OCI-LY3 (cell line): Measurements from ENCODE around the gene KCNC2.
A peak's percentile ranks its signal among the peaks of the same experiment; 100 is the strongest.

Experiments used
- H2AFZ ChIP-seq: fragments of 200-600, 300-600 bp; shearing (Covaris generic); 2 replicates; pipeline ENCODE4 v1.6.0; 2014; ENCODE audit warnings: antibody characterized with exemption, low read depth, low read length
- H3K27ac ChIP-seq: fragments of 200-600, 300-600 bp; sonication (generic); 2 replicates; pipeline ENCODE4 v1.5.1; 2014; ENCODE audit warnings: mild to moderate bottlenecking, low read length, moderate library complexity, mixed read lengths
- H3K27me3 ChIP-seq: fragments of 200-600, 300-600 bp; sonication (generic); 2 replicates; pipeline ENCODE4 v1.6.1; 2014; ENCODE audit warnings: low read depth, low read length, mixed read lengths
- H3K36me3 ChIP-seq: fragments of 200-600, 300-600 bp; sonication (generic); replicated peaks from 2 replicates; pipeline ENCODE3; 2014; ENCODE audit warnings: low read depth, low read length, mixed read lengths
- H3K4me1 ChIP-seq: fragments of 300-600, 200-600 bp; sonication (generic); 2 replicates; pipeline ENCODE4 v1.6.1; 2014; ENCODE audit warnings: low read length, mixed read lengths
- H3K4me2 ChIP-seq: fragments of 200-600, 300-600 bp; sonication (generic); 2 replicates; pipeline ENCODE4 v1.6.1; 2014; ENCODE audit warnings: low read length, mixed read lengths
- H3K4me3 ChIP-seq: fragments of 300-600, 200-600 bp; sonication (generic); 2 replicates; pipeline ENCODE4 v1.5.1; 2014; ENCODE audit warnings: antibody characterized with exemption, mild to moderate bottlenecking, low read length, moderate library complexity
- H3K79me2 ChIP-seq: fragments of 300-600, 200-600 bp; shearing (Covaris generic); 2 replicates; pipeline ENCODE4 v1.6.1; 2014; ENCODE audit warnings: mild to moderate bottlenecking, low read length, mixed read lengths
- H3K9ac ChIP-seq: fragments of 300-600, 200-600 bp; shearing (Covaris generic); 2 replicates; pipeline ENCODE4 v1.6.0; 2014; ENCODE audit warnings: mild to moderate bottlenecking, low read length, moderate library complexity
- H3K9me3 ChIP-seq: fragments of 200-600, 300-600 bp; shearing (Covaris generic); 2 replicates; pipeline ENCODE4 v1.6.1; 2014; ENCODE audit warnings: low read length, mixed read lengths; ENCODE audit not compliant: insufficient read depth
- H4K20me1 ChIP-seq: fragments of 200-600, 300-600 bp; sonication (generic); 2 replicates; pipeline ENCODE4 v1.6.1; 2016; ENCODE audit warnings: low read length, mixed read lengths; ENCODE audit not compliant: insufficient read depth
- CTCF ChIP-seq: fragments of 200-600, 300-600 bp; sonication (generic); IDR thresholded peaks from 2 replicates; pipeline ENCODE4 v1.5.1; 2014; ENCODE audit warnings: antibody characterized with exemption, low read length, low read depth
- EZH2phosphoT487 ChIP-seq: fragments of 200-600 bp; shearing (Covaris generic); IDR thresholded peaks from 2 replicates; pipeline ENCODE4 v1.6.1; 2018; ENCODE audit warnings: antibody characterized with exemption, mixed run types, low read depth

The KCNC2 gene

GRCh38 chr12:75170640-75171185 lies 38.9 kb downstream of the KCNC2 start:
- Histone ChIP-seq H2AFZ (peak overlapping the region; percentile 76), H3K27me3 (no peaks in the 10 kb centered on the region), H3K9me3 (no peaks in the 10 kb centered on the region), H3K27ac (no peak overlapping the region), H3K4me2 (peak overlapping the region; percentile 18), H3K9ac (no peak overlapping the region), H3K79me2 (no peaks in the 10 kb centered on the region), H4K20me1 (no peaks in the 10 kb centered on the region), H3K36me3 (no peaks in the 10 kb centered on the region), H3K4me1 (peaks cover 4% of the 10 kb centered on the region; the same call in 1 of the 2 replicates), H3K4me3 (no peak overlapping the region)
- TF ChIP-seq EZH2phosphoT487, result no peak
- TF ChIP-seq CTCF, result no peak

GRCh38 chr12:75162845-75163244 lies 46.8 kb downstream of the KCNC2 start:
- H3K4me1 ChIP-seq, result no peaks in the 10 kb centered on the region
- H3K79me2 ChIP-seq, result no peaks in the 10 kb centered on the region
- no peaks in the 10 kb centered on the region for H4K20me1 ChIP-seq
- no peak overlapping the region for H3K9ac ChIP-seq
- H3K4me2 ChIP-seq, result no peak overlapping the region
- H2AFZ ChIP-seq, result no peak overlapping the region
- H3K9me3 ChIP-seq, result no peaks in the 10 kb centered on the region
- H3K27me3 ChIP-seq, result no peaks in the 10 kb centered on the region
- no peak for TF ChIP-seq EZH2phosphoT487
- no peak for TF ChIP-seq CTCF
- no peaks in the 10 kb centered on the region for H3K36me3 ChIP-seq
- H3K27ac ChIP-seq, result no peak overlapping the region
- H3K4me3 ChIP-seq, result no peak overlapping the region

GRCh38 chr12:75161488-75161887 lies 48.2 kb downstream of the KCNC2 start:
- Histone ChIP-seq H3K4me2 (no peak overlapping the region), H3K4me1 (no peaks in the 10 kb centered on the region), H3K27me3 (no peaks in the 10 kb centered on the region), H4K20me1 (no peaks in the 10 kb centered on the region), H2AFZ (no peak overlapping the region), H3K36me3 (no peaks in the 10 kb centered on the region), H3K4me3 (no peak overlapping the region), H3K9ac (no peak overlapping the region), H3K27ac (no peak overlapping the region), H3K79me2 (no peaks in the 10 kb centered on the region), H3K9me3 (no peaks in the 10 kb centered on the region)
- TF ChIP-seq CTCF (no peak), EZH2phosphoT487 (no peak)

GRCh38 chr12:75157385-75157784 lies 52.3 kb downstream of the KCNC2 start:
- H3K9me3 ChIP-seq, result no peaks in the 10 kb centered on the region
- no peaks in the 10 kb centered on the region for H3K27me3 ChIP-seq
- no peak overlapping the region for H3K27ac ChIP-seq
- no peaks in the 10 kb centered on the region for H3K4me1 ChIP-seq
- H4K20me1 ChIP-seq, result no peaks in the 10 kb centered on the region
- H3K4me2 ChIP-seq, result no peak overlapping the region
- no peak overlapping the region for H3K9ac ChIP-seq
- no peaks in the 10 kb centered on the region for H3K36me3 ChIP-seq
- H3K79me2 ChIP-seq, result no peaks in the 10 kb centered on the region
- no peak overlapping the region for H2AFZ ChIP-seq
- H3K4me3 ChIP-seq, result no peak overlapping the region
- TF ChIP-seq CTCF (no peak), EZH2phosphoT487 (no peak)
